Trophoblast cell (in vitro differentiated cells and primary cell): Measurements from ENCODE around the gene ZBTB33.
A peak's percentile ranks its signal among the peaks of the same experiment; 100 is the strongest.

ENCODE experiments used
- DNase-seq, 2 donors: peaks; one replicate each; pipeline ENCODE4 v3.0.0-alpha.2; 2016
- H2AFZ ChIP-seq: 2 replicates; pipeline ENCODE4 v1.6.1; 2013; ENCODE audit warnings: low read length, moderate library complexity, mild to moderate bottlenecking; ENCODE audit not compliant: insufficient read depth, poor library complexity
- H2AK5ac ChIP-seq: 2 replicates; pipeline ENCODE4 v1.6.1; 2013; ENCODE audit warnings: mild to moderate bottlenecking, low read length
- H2BK120ac ChIP-seq: 2 replicates; pipeline ENCODE4 v1.6.1; 2013; ENCODE audit warnings: low read length, mild to moderate bottlenecking, moderate library complexity; ENCODE audit not compliant: insufficient read depth, poor library complexity
- H2BK12ac ChIP-seq: 2 replicates; pipeline ENCODE4 v1.6.1; 2013; ENCODE audit warnings: mild to moderate bottlenecking, low read length, moderate library complexity
- H2BK5ac ChIP-seq: 2 replicates; pipeline ENCODE4 v1.6.1; 2013; ENCODE audit warnings: low read length, low read depth, moderate library complexity, mild to moderate bottlenecking; ENCODE audit not compliant: poor library complexity
- H3K14ac ChIP-seq: 2 replicates; pipeline ENCODE4 v1.6.1; 2013; ENCODE audit warnings: mild to moderate bottlenecking, low read length
- H3K18ac ChIP-seq: 2 replicates; pipeline ENCODE4 v1.6.1; 2013; ENCODE audit warnings: mild to moderate bottlenecking, low read length
- H3K23ac ChIP-seq: 2 replicates; pipeline ENCODE4 v1.6.1; 2013; ENCODE audit warnings: low read length
- H3K27ac ChIP-seq: 2 replicates; pipeline ENCODE4 v1.5.1; 2013; ENCODE audit warnings: low read depth, mild to moderate bottlenecking, inconsistent platforms, low read length, moderate library complexity
- H3K27me3 ChIP-seq: 2 replicates; pipeline ENCODE4 v1.6.1; 2013; ENCODE audit warnings: inconsistent platforms, mild to moderate bottlenecking, low read length, moderate library complexity; ENCODE audit not compliant: insufficient read depth
- H3K36me3 ChIP-seq, 2 experiments: 1 replicate in 1 of 2; 2 replicates in 1 of 2; pipeline ENCODE4 v1.6.1; 2013; ENCODE audit warnings: low read length in 2 of 2, mild to moderate bottlenecking in 2 of 2, moderate library complexity in 1 of 2; ENCODE audit not compliant: insufficient read depth in 2 of 2, control insufficient read depth in 1 of 2
- H3K4ac ChIP-seq: 2 replicates; pipeline ENCODE4 v1.6.1; 2013; ENCODE audit warnings: low read depth, mild to moderate bottlenecking, low read length, moderate library complexity
- H3K4me1 ChIP-seq, 2 experiments: 1 replicate in 1 of 2; 2 replicates in 1 of 2; pipeline ENCODE4 v1.6.1; 2013; ENCODE audit warnings: low read length in 2 of 2, mild to moderate bottlenecking in 2 of 2, moderate library complexity in 1 of 2; ENCODE audit not compliant: insufficient read depth in 2 of 2, control insufficient read depth in 1 of 2
- H3K4me2 ChIP-seq: 2 replicates; pipeline ENCODE4 v1.6.1; 2013; ENCODE audit warnings: inconsistent platforms, mild to moderate bottlenecking, low read length, moderate library complexity
- H3K4me3 ChIP-seq: 2 replicates; pipeline ENCODE4 v1.5.1; 2013; ENCODE audit warnings: mild to moderate bottlenecking, low read depth, low read length, inconsistent platforms
- H3K79me1 ChIP-seq: one replicate; pipeline ENCODE4 v1.6.1; 2013; ENCODE audit warnings: low read length
- H3K79me2 ChIP-seq: 2 replicates; pipeline ENCODE4 v1.6.1; 2013; ENCODE audit warnings: low read length, mild to moderate bottlenecking; ENCODE audit not compliant: control insufficient read depth, insufficient read depth, poor library complexity
- H3K9ac ChIP-seq: 2 replicates; pipeline ENCODE4 v1.6.1; 2013; ENCODE audit warnings: mild to moderate bottlenecking, low read length
- H3K9me3 ChIP-seq: 2 replicates; pipeline ENCODE4 v1.6.1; 2013; ENCODE audit warnings: low read depth, mild to moderate bottlenecking, control low read depth, inconsistent platforms, low read length; ENCODE audit not compliant: insufficient read depth
- H4K12ac ChIP-seq: 2 replicates; pipeline ENCODE4 v1.6.1; 2013; ENCODE audit warnings: low read depth, mild to moderate bottlenecking, low read length, moderate library complexity
- H4K8ac ChIP-seq: 2 replicates; pipeline ENCODE4 v1.6.1; 2013; ENCODE audit warnings: low read depth, mild to moderate bottlenecking, low read length, moderate library complexity
- H4K91ac ChIP-seq: one replicate; pipeline ENCODE4 v1.6.1; 2013; ENCODE audit warnings: low read depth, mild to moderate bottlenecking, low read length, moderate library complexity
- WGBS: extraction: QIAGEN DNeasy Blood & Tissue Kit; methylation state at CpG from one replicate; pipeline ENCODE4 v1.1.7; 2013; ENCODE audit warnings: missing lambda C conversion rate; ENCODE audit not compliant: insufficient read length, insufficient coverage; ENCODE audit errors: extremely low coverage; 5-methylcytosine and 5-hydroxymethylcytosine counted together

The ZBTB33 gene

GRCh38 chrX:120242813-120243212 is 7.8 kb upstream of the ZBTB33 start:
- Histone ChIP-seq H3K27ac (no peak overlapping the region), H3K14ac (no peak overlapping the region), H3K9me3 (no peaks in the 10 kb centered on the region), H2BK5ac (no peak overlapping the region), H3K36me3 (no peaks in the 10 kb centered on the region), H3K27me3 (no peaks in the 10 kb centered on the region), H3K4me3 (no peak overlapping the region), H4K91ac (no peak overlapping the region), H4K8ac (no peak overlapping the region), H3K79me2 (peaks cover 2% of the 10 kb centered on the region), H3K79me1 (peaks cover 2% of the 10 kb centered on the region), H3K4me1 (peaks cover 0 to 3% of the 10 kb centered on the region in 2 experiments), H3K4me2 (no peak overlapping the region), H3K23ac (no peak overlapping the region), H2AK5ac (no peak overlapping the region), H2BK12ac (no peak overlapping the region), H3K9ac (no peak overlapping the region), H2AFZ (no peak overlapping the region), H3K18ac (no peak overlapping the region), H2BK120ac (no peak overlapping the region), H3K4ac (no peak overlapping the region), H4K12ac (no peak overlapping the region)
- no CpG with 5 or more reads among the region's 5 CpGs for WGBS
- DNase-seq = no peak

GRCh38 chrX:120244395-120244734 is 6.2 kb upstream of the ZBTB33 start:
- peaks cover 2% of the 10 kb centered on the region for H3K79me2 ChIP-seq

GRCh38 chrX:120244735-120245498 is 5.7 kb upstream of the ZBTB33 start:
- Histone ChIP-seq H2AK5ac (no peak overlapping the region), H3K27ac (peak overlapping the region; percentile 31), H3K23ac (no peak overlapping the region), H3K4me1 (peaks cover 0 to 3% of the 10 kb centered on the region in 2 experiments), H3K9ac (peak overlapping the region; percentile 79), H4K91ac (no peak overlapping the region), H3K4me2 (peak overlapping the region; percentile 88), H3K27me3 (no peaks in the 10 kb centered on the region), H4K8ac (peak overlapping the region; percentile 92), H4K12ac (peak overlapping the region; percentile 77), H2BK120ac (peak overlapping the region; percentile 73), H3K79me2 (peaks cover 2% of the 10 kb centered on the region), H2BK12ac (no peak overlapping the region), H3K36me3 (no peaks in the 10 kb centered on the region), H2BK5ac (no peak overlapping the region), H3K18ac (peak overlapping the region; percentile 91), H3K79me1 (peaks cover 2% of the 10 kb centered on the region), H3K14ac (peak overlapping the region; percentile 79), H3K4ac (no peak overlapping the region), H3K4me3 (peak overlapping the region; percentile 91), H3K9me3 (no peaks in the 10 kb centered on the region), H2AFZ (peak overlapping the region; percentile 91)
- WGBS = no CpG with 5 or more reads among the region's 43 CpGs
- DNase-seq = peak; percentile 62 to 78

More at GRCh38 chrX:120244395-120244734, 6.2 kb upstream of the ZBTB33 start:
- no CpG with 5 or more reads among the region's 16 CpGs for WGBS
- Histone ChIP-seq H3K9me3 (no peaks in the 10 kb centered on the region), H2BK12ac (no peak overlapping the region), H3K14ac (peak overlapping the region; percentile 79), H3K23ac (no peak overlapping the region), H3K27ac (no peak overlapping the region), H2AK5ac (no peak overlapping the region), H2BK5ac (no peak overlapping the region), H4K91ac (no peak overlapping the region), H2BK120ac (peak overlapping the region; percentile 73), H4K8ac (peak overlapping the region; percentile 92), H3K4me1 (peaks cover 0 to 3% of the 10 kb centered on the region in 2 experiments), H3K79me1 (peaks cover 2% of the 10 kb centered on the region), H3K27me3 (no peaks in the 10 kb centered on the region), H3K4me3 (peak overlapping the region; percentile 91), H3K4ac (no peak overlapping the region), H2AFZ (peak overlapping the region; percentile 91), H4K12ac (peak overlapping the region; percentile 77), H3K4me2 (peak overlapping the region; percentile 88), H3K9ac (peak overlapping the region; percentile 79), H3K36me3 (no peaks in the 10 kb centered on the region), H3K18ac (peak overlapping the region; percentile 91)
- no peak for DNase-seq

GRCh38 chrX:120251471-120252011 is 929 bp downstream of the ZBTB33 start:
- Histone ChIP-seq H3K27me3 (no peaks in the 10 kb centered on the region), H4K12ac (peak overlapping the region; percentile 73), H2BK5ac (peak overlapping the region; percentile 69), H3K36me3 (peaks cover 0 to 6% of the 10 kb centered on the region in 2 experiments), H3K4ac (peak overlapping the region; percentile 85), H2AFZ (peak overlapping the region; percentile 92), H3K14ac (peak overlapping the region; percentile 14), H3K27ac (peak overlapping the region; percentile 87), H2AK5ac (no peak overlapping the region), H3K4me1 (no peaks in the 10 kb centered on the region), H3K4me2 (peak overlapping the region; percentile 89), H4K8ac (peak overlapping the region; percentile 80), H3K18ac (peak overlapping the region; percentile 68), H3K9me3 (no peaks in the 10 kb centered on the region), H3K23ac (no peak overlapping the region), H3K79me1 (peaks cover 6% of the 10 kb centered on the region), H3K79me2 (peaks cover 8% of the 10 kb centered on the region), H2BK12ac (no peak overlapping the region), H2BK120ac (peak overlapping the region; percentile 63), H3K4me3 (peak overlapping the region; percentile 75), H3K9ac (peak overlapping the region; percentile 30), H4K91ac (no peak overlapping the region)
- no CpG with 5 or more reads among the region's 28 CpGs for WGBS
- DNase-seq = peak; percentile 73 to 87
